ENCODE data around the gene CASP1.

The CASP1 gene

GRCh38 chr11:105057432-105057831, 22.5 kb upstream of the CASP1 start:
- Histone ChIP-seq H3K79me2 (ENCODE audit: insufficient read depth, low read depth) (no peaks in the 10 kb centered on the region), H3K27me3 (ENCODE audit: insufficient read depth, low read depth) (no peaks in the 10 kb centered on the region), H3K9ac (no peak overlapping the region), H4K20me1 (ENCODE audit: insufficient read depth) (no peaks in the 10 kb centered on the region), H3K4me1 (ENCODE audit: low read depth, poor library complexity, severe bottlenecking) (no peaks in the 10 kb centered on the region), H3K4me2 (no peak overlapping the region), H3K4me3 (IDR thresholded peaks at IDR 0.05; ENCODE audit: insufficient read depth, low read depth, low read length) (no peak overlapping the region), H2AFZ (ENCODE audit: low read depth) (no peak overlapping the region), H3K27ac (no peak overlapping the region), H3K36me3 (ENCODE audit: insufficient read depth) (no peaks in the 10 kb centered on the region)
- TF ChIP-seq CTCF (conservative IDR thresholded peaks at IDR 0.05; ENCODE audit: low read depth, low read length): no peak

GRCh38 chr11:105056446-105056845, 21.5 kb upstream of the CASP1 start:
- no peak overlapping the region for H3K27ac ChIP-seq
- H4K20me1 ChIP-seq (ENCODE audit: insufficient read depth): no peaks in the 10 kb centered on the region
- H3K4me3 ChIP-seq (IDR thresholded peaks at IDR 0.05; ENCODE audit: insufficient read depth, low read depth, low read length): no peak overlapping the region
- no peaks in the 10 kb centered on the region for H3K79me2 ChIP-seq (ENCODE audit: insufficient read depth, low read depth)
- H3K4me2 ChIP-seq: no peak overlapping the region
- no peak overlapping the region for H2AFZ ChIP-seq (ENCODE audit: low read depth)
- H3K36me3 ChIP-seq (ENCODE audit: insufficient read depth): no peaks in the 10 kb centered on the region
- H3K9ac ChIP-seq: no peak overlapping the region
- TF ChIP-seq CTCF (conservative IDR thresholded peaks at IDR 0.05; ENCODE audit: low read depth, low read length): no peak
- no peaks in the 10 kb centered on the region for H3K27me3 ChIP-seq (ENCODE audit: insufficient read depth, low read depth)
- H3K4me1 ChIP-seq (ENCODE audit: low read depth, poor library complexity, severe bottlenecking): no peaks in the 10 kb centered on the region

GRCh38 chr11:105054723-105055493, 20.0 kb upstream of the CASP1 start:
- TF ChIP-seq CTCF (conservative IDR thresholded peaks at IDR 0.05; ENCODE audit: low read depth, low read length): no peak
- no peaks in the 10 kb centered on the region for H4K20me1 ChIP-seq (ENCODE audit: insufficient read depth)

GRCh38 chr11:105052487-105052886, 17.5 kb upstream of the CASP1 start:
- H2AFZ ChIP-seq (ENCODE audit: low read depth): no peak overlapping the region
- no peak overlapping the region for H3K9ac ChIP-seq
- H4K20me1 ChIP-seq (ENCODE audit: insufficient read depth): no peaks in the 10 kb centered on the region
- no peak for TF ChIP-seq CTCF (conservative IDR thresholded peaks at IDR 0.05; ENCODE audit: low read depth, low read length)
- H3K4me1 ChIP-seq (ENCODE audit: low read depth, poor library complexity, severe bottlenecking): no peaks in the 10 kb centered on the region
- H3K27me3 ChIP-seq (ENCODE audit: insufficient read depth, low read depth): no peaks in the 10 kb centered on the region
- H3K4me2 ChIP-seq: no peak overlapping the region
- H3K79me2 ChIP-seq (ENCODE audit: insufficient read depth, low read depth): no peaks in the 10 kb centered on the region
- H3K36me3 ChIP-seq (ENCODE audit: insufficient read depth): no peaks in the 10 kb centered on the region
- H3K4me3 ChIP-seq (IDR thresholded peaks at IDR 0.05; ENCODE audit: insufficient read depth, low read depth, low read length): no peak overlapping the region
- no peak overlapping the region for H3K27ac ChIP-seq

More at GRCh38 chr11:105054723-105055493, 20.0 kb upstream of the CASP1 start:
- Histone ChIP-seq H3K79me2 (ENCODE audit: insufficient read depth, low read depth) (no peaks in the 10 kb centered on the region), H3K4me2 (no peak overlapping the region), H3K4me1 (ENCODE audit: low read depth, poor library complexity, severe bottlenecking) (no peaks in the 10 kb centered on the region), H3K27me3 (ENCODE audit: insufficient read depth, low read depth) (no peaks in the 10 kb centered on the region), H2AFZ (ENCODE audit: low read depth) (no peak overlapping the region), H3K27ac (no peak overlapping the region), H3K9ac (no peak overlapping the region), H3K4me3 (IDR thresholded peaks at IDR 0.05; ENCODE audit: insufficient read depth, low read depth, low read length) (no peak overlapping the region), H3K36me3 (ENCODE audit: insufficient read depth) (no peaks in the 10 kb centered on the region)
